GM19025 (cell line): ENCODE measurements around the gene REXO2.

ENCODE experiments used
- ATAC-seq: cut with Tn5 transposase; IDR thresholded peaks from one replicate; pipeline ENCODE4 v1.9.1; 2021; ENCODE audit warnings: mild to moderate bottlenecking, low read depth, moderate library complexity; ENCODE audit not compliant: unreplicated experiment

The REXO2 gene

DNA sequence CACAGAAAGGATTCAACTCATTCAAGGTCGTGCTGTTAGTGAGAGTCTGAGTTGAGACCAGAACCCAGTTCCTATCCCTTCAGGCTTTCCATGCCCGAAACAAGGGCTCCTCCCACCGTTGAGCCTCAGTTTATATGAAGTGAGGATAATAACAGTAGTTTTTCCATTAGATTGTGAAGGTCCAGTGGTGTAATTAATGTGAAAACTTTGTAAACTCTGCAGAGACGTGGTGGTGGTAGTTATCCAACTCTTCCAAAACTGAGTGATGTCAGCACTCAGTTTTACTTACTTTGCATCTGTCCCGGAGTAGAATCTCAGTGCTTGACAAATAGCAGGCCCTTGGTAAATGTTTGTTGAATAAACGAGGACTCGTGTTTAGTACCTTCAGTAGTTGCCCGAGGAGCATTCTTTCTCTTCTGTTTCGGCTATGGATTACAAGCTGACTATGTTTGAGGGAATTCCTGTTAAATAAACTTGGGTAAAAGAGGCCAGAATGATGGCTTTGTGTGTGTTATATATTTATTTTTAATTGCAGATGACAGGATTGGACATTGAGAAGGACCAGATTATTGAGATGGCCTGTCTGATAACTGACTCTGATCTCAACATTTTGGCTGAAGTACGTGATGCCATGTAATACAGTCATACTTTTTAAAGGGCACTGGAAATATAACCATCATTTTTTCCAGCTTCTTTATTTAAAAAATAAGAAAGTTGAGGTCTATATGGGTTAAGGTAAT, 1.0 kb downstream of the REXO2 start:
- no peak for ATAC-seq

DNA sequence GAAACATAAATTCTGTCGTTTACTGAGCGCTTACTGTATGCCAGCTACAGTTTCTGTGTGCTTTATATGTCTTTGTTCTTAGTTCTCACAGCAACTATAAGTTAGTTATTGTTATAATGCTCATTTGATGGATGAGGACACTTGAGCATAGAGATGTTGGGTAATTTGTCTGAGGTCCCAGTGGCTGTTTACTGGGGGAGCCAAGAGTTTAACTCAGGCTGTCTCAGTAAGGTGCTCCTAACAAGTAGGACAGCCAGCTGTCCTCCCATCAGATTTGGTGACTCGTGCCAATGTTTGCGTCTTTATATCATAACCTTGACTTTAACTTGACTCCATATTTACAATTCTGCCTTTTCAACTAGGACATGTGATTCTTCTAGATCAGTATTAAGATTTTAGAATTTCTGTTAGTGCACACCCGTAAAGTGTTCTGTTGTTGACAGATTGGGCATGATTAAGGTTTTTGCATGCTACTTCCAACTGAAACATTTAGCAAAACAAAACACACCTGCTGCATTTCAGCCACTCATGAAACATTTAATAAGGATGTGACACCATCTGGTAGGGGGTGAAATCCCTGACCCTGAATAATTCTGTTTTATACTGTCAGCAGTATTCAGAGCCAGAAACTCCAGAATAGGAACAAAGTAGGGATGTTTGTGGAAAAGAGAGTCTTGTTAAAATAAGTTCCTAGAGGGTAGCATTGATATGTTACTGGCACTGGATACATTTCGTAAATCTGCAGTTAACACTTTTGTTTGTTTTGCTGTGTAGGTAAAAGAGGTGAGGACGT, 1.9 kb downstream of the REXO2 start:
- no peak for ATAC-seq

DNA sequence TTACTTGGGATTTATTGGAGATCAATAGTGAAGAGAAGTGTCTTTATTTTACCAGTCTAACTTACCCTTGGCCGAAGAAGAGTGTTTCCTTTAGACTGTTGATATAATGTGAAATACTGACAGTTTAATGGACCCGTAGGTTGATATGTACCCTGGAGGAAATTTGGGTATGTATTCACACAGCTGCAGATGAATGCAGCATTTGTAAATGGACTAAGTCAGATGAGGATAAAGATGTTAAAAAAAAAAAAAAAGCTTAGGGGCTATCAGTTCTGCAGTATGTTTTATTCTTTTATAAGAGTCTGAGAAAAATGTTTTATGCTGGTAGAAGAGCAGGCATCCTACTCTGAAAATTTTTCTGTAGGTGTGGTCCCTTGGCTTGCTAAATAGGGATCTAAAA, 2.7 kb downstream of the REXO2 start:
- ATAC-seq, result no peak

DNA sequence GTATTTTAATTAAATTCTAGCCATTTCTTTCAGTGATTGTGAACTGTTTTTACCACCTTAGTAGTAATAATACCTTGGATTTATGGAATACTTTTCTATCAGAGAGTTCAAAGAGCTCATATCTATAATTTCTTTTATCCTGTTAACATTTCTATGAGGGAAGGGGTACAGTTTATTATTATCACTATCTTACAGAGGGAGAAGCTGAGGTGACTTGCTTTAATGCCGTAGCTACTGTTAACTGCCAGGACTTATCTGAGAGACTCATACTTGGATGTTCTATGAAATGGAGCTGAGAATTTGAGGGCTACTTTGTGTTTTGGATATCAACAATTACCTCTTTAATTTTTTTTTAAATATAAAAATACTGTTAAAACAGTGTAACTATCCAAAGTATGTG, 3.3 kb downstream of the REXO2 start:
- ATAC-seq, result no peak

DNA sequence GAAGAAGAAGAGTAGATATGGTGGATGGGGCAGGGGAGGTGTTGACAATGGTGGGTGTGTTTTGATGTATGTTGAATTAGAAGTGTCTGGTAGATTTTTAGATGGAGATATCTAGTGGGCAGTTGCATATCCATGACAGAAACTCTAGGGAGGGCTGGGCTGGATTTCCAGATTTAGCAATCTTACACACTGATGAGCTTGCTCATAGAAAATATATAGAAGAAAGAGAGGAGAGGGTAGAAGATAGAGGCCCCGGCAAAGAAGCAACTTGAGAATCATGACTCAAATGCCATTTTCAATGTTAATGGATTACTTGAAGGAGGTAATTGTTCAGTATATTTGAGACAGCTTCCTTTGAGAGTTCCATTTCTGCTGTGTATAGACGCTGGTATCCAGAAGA, 8.2 kb downstream of the REXO2 start:
- no peak for ATAC-seq

DNA sequence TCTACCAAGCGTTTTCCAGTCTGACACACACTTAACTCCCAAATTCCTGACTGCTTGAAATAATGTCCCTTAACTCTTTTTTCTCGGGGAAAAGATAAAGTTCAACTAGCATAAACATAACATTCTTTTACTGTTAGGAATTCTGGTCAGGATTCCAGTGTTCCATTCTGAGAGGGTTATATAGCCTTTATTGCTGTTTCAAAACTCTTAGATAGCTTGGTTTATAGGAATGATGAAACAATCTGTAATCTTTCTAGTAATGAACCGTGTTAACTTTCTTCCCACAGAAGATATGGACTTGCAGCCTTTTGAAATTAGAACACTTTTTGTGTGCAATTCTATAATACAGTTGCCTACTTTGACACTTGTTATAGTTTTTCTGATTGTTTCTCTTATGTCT, 8.6 kb downstream of the REXO2 start:
- ATAC-seq, result no peak

DNA sequence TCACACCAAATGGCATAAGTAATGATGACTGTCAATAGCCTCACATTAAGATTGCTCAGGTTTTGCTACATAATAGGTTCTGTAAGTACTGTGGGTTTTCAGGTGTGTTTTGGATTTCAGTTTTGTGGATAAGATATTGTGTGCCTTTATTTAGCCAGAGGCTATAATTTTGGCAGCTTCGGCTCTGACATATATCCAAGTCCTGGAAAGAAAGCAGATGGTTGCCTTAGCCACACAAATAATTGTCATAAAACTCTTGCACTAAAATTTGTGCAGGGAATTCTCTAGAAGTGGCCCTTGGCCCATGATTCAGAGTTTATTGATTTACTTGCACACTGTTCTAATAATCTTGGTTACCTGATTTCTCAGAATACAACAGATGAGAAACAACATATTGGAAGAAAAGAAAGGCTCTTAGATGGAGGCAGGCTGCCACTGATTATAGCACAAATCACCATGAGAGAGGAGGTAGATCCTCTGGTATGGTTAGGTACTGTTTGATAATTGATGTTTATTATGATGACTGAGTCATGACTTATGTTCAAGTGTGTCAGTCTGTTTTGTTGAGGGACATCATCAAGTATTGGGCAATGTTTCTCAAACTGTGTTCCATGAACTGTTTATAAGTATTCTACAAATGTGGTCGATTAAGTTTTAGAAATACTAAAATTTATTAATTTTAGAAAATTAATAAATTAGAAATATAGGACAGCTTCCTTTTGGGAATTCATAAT, 9.6 kb downstream of the REXO2 start:
- ATAC-seq, result no peak

DNA sequence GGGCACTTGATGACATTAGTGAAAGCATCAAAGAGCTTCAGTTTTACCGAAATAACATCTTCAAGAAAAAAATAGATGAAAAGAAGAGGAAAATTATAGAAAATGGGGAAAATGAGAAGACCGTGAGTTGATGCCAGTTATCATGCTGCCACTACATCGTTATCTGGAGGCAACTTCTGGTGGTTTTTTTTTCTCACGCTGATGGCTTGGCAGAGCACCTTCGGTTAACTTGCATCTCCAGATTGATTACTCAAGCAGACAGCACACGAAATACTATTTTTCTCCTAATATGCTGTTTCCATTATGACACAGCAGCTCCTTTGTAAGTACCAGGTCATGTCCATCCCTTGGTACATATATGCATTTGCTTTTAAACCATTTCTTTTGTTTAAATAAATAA, 10.6 kb downstream of the REXO2 start:
- ATAC-seq, result no peak

DNA sequence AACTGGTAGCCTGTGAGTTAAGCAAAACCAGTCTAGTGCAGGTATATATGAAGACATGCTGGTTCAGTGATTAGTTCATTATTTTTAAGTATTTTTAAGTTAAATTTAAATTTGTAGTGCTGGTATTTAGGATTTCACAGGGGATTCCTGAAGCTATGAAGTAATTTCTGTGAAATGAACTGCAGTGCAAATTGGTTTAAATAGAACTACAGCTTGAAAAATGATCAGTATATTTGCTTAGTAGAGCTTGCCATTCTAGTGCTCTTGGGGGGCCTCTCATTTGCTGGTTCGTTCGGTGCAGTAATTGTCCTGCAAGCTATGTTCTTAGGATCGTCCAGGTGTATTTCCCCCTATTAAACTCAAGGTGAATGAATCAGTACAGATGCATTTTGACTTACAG, 13.1 kb downstream of the REXO2 start:
- no peak for ATAC-seq

DNA sequence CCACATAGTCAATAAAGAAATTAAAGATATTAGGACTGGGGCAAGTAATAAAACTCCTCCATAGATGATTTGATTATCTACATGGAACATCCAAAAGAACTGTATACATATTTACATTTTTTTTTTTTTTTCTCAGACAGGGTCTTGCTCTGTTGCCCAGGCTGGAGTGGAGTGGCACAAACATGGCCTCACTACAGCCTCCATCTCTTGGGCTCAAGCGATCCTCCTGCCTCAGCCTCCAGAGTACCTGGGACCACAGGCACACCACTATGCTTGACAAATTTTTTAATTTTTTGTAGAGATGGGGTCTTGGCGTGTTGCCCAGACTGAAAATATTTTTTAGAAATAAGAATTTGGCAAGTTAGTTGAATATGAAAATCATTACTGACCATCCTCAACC, 24.7 kb downstream of the REXO2 start:
- no peak for ATAC-seq

DNA sequence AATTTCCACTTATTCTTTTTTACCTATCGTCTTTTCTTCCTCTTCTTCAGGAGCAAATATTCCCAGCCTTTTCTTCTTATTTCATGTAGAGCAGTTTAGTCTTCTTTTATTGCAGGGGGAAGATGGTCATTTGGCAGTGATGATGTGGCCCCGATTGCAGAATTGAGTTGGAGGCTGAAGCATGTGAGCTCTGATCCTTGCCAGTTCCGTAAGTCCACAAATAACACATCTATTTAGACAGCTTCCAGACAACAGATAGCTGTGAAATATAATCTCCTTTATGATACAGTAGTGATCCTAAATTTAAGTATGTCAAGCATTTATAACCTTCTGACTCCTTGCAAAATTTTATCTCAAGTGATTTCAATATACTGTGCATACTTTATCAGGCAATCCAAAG, 27.5 kb downstream of the REXO2 start:
- no peak for ATAC-seq

DNA sequence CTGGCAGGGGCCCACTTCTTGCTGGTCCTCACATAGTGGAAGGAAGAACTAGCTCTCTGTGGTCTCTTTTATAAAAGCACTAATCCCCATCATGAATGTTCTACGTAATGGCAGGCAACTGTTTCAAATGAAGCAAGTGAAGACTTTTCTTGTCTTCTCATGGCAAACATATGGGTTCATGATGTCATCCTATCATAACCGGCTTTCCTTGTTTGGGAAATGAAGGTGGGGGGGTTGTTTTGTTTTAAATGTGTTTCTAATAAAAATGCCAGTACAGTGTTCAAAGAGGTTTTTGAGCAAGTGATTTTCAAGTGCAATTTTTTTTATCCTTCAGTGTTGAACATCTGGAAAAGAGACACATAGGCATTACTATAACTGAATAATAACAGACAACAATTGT, 33.4 kb downstream of the REXO2 start:
- ATAC-seq, result no peak

DNA sequence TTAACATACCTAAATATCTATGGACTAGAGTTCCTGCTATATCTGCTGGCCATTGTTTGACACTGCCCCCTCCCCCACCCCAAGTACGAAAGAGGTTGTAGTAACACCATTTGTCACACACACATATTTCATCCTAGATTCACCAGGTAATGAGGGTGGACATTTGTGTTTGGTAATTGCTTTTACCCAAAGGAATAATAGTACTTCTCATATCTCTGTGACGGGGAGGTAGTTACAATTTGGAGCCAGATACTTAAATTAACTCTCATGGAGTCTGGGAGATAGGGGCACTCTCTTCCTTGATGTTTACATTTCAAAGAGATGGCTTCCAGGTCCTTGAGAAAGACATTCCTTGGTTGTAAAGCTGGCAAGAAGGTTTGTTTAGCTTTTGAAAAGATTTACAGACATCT, 38.7 kb downstream of the REXO2 start:
- no peak for ATAC-seq

DNA sequence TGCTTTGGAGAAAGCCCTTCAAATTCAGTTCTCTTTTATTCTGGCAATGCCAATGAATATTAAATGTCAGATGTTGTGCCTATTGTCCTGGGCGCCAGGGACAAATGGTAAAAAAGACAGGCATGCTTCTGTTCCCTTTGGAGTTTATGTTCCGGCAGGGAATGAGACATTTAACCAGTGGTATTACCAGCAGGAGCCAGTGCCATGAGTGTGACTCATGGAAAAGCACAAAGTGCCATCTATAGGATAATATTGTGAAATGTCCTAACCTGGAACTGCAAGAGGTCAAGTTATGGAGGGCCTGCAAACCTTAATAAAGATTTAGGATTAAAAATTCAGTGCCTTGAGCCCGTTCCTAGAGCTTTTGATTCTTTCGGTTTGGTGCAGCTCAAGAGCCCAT, 39.5 kb downstream of the REXO2 start:
- ATAC-seq, result no peak

DNA sequence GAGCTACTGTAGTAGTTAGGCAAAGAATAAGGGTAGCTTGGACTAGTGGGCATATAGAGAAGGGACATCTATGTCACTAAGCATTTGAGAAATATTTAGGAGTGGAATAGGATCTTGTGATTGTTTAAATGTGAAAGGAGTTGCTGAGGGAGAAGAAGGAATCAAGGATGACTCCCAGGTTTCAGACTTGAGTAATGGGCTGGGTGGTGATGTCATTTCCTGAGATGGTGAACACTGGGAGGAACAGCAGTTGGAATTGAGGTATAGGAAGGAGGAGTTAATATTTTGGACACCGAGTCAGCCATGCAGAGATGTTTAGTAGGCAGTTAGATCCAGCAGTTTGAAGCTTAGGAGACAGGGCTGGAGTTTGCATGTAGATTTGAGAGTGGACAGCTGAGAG, 40.1 kb downstream of the REXO2 start:
- no peak for ATAC-seq

DNA sequence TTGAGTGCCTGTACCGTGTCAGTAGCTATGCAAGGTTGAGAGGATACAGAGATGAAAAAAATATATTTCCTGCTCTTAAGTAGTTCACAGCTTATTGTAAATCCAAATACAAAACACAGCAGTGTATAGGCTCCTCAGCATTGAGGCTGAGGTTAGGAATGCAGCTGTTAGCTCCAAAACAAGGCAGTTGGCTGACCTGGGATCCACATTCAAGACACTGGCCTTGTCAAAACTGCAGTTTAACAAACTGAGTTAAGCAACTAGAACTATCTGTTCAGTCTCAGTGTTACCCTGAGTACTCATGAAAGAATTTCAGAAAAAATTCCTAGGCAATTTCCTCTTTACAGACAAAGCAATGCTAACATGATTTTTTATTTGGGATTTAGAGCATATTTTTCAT, 42.8 kb downstream of the REXO2 start:
- ATAC-seq, result no peak

DNA sequence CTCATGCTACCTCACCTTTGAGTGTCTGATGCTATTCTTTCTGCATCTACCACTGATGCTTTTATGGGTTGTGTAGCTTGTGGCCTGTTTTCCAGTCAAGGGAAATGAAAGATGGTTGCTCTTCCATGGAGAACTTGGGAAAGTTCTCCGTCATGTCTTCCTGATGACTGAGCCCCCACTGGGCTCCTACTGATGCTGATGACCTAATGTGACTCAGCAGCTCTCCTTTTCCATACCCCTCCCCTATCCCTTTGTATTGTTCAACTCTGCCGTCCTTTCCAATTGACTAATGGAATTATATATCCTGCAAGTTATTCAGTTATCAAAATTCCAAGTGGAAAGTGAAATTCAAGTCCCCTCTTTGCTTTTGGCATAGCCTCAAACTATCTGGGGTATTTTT, 44.7 kb downstream of the REXO2 start:
- no peak for ATAC-seq

DNA sequence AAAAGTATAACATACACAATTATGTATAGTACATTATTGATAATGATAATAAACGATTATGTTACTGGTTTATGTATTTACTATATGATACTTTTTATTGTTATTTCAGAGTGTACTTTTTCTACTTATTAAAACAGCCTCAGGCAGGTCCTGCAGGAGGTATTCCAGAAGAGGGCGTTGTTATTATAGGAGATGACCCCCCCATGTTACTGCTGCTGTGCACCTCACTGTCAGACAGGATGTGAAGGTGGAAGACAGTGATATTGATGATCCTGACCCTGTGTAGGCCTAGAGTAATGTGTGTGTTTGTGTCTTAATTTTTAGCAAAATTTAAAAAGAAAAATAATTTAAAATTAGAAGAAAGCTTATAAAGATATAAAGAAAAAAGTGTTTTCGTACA, 57.6 kb downstream of the REXO2 start:
- no peak for ATAC-seq

DNA sequence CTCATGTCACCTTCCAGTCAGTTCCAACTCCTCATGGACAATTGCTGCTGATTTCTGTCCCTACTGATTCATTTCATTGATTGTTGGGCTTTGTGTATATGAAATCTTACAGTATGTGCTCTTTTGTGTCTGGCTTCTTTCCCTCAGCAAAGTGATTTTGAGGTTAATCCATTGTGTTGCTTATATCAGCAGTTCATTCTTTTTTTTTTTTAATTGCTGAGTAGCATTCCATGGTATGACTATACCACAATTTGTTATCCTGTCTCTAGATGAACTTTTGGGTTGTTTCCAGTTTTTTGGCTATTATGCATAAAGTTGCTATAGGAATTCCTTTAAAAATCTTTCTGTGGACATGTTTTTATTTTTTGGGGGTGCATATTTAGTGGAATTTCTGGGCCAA, 60.5 kb downstream of the REXO2 start:
- no peak for ATAC-seq
